GM10266 (cell line): ENCODE results near the gene IFT122.

Experiments
- DNase-seq: peaks from one replicate; pipeline ENCODE4 v3.0.0; 2012; ENCODE audit errors: extremely low spot score
- TF ChIP-seq, protein P1 (sequence below): IDR thresholded peaks from 2 replicates; pipeline ENCODE4 v1.5.1; 2012; ENCODE audit warnings: mild to moderate bottlenecking, low read depth; ENCODE audit not compliant: control insufficient read depth, insufficient read depth; ENCODE audit errors: missing control alignments

Gene IFT122

DNA sequence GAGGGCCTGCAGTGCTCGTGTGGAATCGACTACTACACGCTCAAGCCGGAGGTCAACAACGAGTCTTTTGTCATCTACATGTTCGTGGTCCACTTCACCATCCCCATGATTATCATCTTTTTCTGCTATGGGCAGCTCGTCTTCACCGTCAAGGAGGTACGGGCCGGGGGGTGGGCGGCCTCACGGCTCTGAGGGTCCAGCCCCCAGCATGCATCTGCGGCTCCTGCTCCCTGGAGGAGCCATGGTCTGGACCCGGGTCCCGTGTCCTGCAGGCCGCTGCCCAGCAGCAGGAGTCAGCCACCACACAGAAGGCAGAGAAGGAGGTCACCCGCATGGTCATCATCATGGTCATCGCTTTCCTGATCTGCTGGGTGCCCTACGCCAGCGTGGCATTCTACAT lies 92.2 kb downstream of the IFT122 start:
- TF ChIP-seq, protein P1, sequence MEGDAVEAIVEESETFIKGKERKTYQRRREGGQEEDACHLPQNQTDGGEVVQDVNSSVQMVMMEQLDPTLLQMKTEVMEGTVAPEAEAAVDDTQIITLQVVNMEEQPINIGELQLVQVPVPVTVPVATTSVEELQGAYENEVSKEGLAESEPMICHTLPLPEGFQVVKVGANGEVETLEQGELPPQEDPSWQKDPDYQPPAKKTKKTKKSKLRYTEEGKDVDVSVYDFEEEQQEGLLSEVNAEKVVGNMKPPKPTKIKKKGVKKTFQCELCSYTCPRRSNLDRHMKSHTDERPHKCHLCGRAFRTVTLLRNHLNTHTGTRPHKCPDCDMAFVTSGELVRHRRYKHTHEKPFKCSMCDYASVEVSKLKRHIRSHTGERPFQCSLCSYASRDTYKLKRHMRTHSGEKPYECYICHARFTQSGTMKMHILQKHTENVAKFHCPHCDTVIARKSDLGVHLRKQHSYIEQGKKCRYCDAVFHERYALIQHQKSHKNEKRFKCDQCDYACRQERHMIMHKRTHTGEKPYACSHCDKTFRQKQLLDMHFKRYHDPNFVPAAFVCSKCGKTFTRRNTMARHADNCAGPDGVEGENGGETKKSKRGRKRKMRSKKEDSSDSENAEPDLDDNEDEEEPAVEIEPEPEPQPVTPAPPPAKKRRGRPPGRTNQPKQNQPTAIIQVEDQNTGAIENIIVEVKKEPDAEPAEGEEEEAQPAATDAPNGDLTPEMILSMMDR = no peak
- DNase-seq = no peak

DNA sequence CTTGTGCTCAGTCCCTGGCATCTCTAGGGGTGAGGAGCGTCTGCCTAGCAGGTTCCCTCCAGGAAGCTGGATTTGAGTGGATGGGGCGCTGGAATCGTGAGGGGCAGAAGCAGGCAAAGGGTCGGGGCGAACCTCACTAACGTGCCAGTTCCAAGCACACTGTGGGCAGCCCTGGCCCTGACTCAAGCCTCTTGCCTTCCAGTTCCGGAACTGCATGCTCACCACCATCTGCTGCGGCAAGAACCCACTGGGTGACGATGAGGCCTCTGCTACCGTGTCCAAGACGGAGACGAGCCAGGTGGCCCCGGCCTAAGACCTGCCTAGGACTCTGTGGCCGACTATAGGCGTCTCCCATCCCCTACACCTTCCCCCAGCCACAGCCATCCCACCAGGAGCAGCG lies 93.4 kb downstream of the IFT122 start:
- no peak for DNase-seq
- TF ChIP-seq, protein P1 = no peak

DNA sequence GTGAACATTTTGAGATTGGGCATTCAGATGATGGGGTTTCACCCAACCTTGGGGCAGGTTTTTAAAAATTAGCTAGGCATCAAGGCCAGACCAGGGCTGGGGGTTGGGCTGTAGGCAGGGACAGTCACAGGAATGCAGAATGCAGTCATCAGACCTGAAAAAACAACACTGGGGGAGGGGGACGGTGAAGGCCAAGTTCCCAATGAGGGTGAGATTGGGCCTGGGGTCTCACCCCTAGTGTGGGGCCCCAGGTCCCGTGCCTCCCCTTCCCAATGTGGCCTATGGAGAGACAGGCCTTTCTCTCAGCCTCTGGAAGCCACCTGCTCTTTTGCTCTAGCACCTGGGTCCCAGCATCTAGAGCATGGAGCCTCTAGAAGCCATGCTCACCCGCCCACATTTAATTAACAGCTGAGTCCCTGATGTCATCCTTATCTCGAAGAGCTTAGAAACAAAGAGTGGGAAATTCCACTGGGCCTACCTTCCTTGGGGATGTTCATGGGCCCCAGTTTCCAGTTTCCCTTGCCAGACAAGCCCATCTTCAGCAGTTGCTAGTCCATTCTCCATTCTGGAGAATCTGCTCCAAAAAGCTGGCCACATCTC lies 94.5 kb downstream of the IFT122 start:
- no peak for DNase-seq
- TF ChIP-seq, protein P1 = no peak

DNA sequence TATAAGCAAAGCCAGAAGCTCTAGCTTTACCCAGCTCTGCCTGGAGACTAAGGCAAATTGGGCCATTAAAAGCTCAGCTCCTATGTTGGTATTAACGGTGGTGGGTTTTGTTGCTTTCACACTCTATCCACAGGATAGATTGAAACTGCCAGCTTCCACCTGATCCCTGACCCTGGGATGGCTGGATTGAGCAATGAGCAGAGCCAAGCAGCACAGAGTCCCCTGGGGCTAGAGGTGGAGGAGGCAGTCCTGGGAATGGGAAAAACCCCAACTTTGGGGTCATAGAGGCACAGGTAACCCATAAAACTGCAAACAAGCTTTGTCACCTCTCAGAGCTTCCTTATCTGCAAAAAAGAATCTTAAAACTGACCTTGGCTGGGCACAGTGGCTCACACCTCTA lies 95.1 kb downstream of the IFT122 start:
- TF ChIP-seq, protein P1 = no peak
- DNase-seq = no peak

DNA sequence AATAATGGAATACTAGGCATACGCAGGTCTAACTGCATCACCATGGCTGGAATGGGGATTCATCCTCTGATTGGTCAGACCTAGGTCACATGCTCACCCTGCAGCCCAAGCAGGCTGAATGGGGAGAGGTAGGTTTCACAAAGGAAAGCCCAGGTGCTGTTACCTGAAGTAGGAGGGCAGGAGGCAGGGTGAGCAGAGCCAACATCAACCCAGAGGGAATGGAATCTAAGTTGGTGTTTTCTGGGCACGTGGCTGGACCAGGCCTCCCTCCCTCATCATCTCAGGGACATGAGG lies 96.3 kb downstream of the IFT122 start:
- DNase-seq = no peak
- TF ChIP-seq, protein P1 = no peak

DNA sequence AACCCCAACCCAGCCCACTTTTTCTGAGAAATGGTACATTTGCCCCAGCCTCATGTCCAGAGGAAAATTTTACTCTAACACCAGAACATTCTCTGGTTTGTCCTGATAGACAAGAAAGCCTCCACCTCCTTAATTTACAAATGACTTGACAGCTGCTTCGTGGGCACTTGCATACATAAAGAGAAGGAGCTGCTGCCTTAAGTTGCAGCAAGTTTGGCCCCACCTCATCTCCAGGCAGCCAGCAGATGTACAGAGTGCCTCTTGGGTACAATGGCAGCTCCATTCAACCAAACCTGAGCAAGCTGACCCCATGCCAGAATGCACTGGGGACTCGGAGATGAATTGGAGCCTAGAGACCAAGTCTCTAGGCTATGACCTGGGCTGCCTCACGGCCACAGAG lies 96.8 kb downstream of the IFT122 start:
- TF ChIP-seq, protein P1 = no peak
- DNase-seq = no peak

DNA sequence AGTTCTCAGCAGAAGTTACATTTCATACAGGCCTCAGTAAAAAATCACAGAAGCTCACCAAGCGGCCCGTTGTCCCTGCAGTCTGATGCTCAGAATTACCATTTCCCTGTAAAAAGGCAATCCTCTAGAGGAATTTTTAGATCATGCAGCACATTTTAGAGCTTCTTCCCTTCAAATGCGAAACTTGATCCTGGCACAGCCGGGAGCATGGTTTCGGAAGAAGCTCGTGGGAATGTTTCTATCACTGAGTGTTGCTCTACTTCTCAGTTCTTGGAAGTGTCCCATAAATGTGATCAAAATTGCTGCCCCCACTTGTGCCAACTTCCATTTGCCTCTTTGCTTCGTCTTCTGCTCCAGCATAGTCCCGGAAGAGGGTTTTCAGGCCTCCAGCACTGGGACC lies 99.2 kb downstream of the IFT122 start:
- no peak for DNase-seq
- TF ChIP-seq, protein P1 = no peak
